ENCODE measurements around the gene SCFD1.

GRCh38 chr14:30584058-30584630 lies 38.0 kb upstream of the SCFD1 start:
- no peak for TF ChIP-seq CTCF (conservative IDR thresholded peaks at IDR 0.05; ENCODE audit: low read depth, low read length)
- TF ChIP-seq EZH2 (IDR thresholded peaks at IDR 0.05; ENCODE audit: borderline replicate concordance, low read depth, low read length, poor library complexity, severe bottlenecking): no peak
